GM18511 (cell line): ENCODE data around the gene RAD50.
"Not testable (repeated sequence)": the region's sequence is repeated elsewhere in the genome, so short reads cannot be mapped to it uniquely, and the experiment has no call there.

Experiments used
- ATAC-seq: cut with Tn5 transposase; IDR thresholded peaks from one replicate; pipeline ENCODE4 v1.9.1; 2021; ENCODE audit warnings: mild to moderate bottlenecking, moderate library complexity; ENCODE audit not compliant: unreplicated experiment

The RAD50 gene

DNA sequence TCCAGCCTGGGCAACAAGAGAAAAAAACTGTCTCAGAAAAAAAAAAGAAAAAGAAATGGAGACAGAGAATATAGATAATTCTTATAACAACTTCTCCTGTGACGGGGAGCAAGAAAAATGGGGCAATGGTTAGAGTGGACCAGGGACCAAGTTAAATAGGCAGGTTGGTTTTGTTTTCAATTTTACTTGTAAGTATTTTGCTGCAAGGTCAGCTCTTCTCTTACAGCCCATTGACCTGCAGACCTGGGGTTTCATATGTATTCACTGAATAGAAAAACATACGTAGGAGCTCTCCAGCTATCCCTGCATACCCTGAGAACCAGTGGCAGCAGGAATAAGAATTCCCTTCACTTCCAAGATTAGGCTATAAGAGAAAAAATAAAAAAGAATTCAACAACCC, 72.0 kb downstream of the RAD50 start:
- ATAC-seq = peak; percentile 35

DNA sequence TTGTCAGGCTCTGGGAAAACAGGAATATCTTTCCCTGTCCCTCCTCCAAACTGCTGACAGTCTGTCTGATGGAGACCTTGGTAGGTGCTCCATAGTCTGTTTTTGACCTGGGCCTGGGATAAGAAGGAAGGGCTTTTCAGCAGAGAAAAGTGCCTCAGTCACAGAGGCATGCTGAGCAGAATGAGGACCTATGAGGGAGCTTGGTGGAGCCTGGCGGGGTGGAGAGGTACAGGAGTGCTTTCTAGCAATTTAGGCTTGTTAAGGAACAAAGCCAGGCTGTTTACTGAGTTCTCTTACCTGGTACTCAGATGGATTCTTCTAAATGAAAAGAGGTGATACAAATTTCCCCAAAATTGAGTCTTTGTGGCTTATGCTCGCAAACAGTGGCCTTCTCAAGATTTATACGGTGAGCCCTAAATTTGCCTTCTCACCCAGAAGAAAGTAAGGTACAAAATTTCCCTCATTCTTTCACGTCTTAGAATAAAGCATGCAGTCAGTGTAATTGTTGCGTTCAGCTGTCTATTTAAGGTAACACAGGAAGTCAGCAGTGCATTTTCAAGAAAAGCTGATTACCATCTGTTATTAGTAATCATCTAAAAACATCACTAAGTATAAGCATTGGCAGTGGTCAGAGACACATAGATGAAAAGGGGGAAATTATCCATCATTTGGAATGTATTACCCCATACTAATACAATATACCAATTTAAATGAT, 72.6 kb downstream of the RAD50 start:
- ATAC-seq = peak; percentile 80

DNA sequence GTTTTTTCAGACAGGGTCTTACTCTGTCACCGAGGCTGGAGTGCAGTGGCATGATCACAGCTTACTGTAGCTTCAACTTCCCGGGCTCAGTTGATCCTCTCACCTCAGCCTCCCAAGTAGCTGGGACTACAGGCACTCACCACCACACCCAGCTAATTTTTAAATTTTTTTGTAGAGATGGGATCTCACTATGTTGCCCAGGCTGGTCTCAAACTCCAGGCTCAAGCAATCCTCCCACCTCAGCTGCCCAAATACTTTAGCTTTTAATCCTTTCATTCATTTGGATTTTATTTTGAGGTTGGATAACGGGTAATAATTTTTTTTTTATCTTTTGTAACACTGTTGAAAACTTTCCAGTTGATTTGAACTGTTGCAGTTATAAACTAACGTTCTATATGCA, 76.8 kb downstream of the RAD50 start:
- ATAC-seq = not testable (repeated sequence)

DNA sequence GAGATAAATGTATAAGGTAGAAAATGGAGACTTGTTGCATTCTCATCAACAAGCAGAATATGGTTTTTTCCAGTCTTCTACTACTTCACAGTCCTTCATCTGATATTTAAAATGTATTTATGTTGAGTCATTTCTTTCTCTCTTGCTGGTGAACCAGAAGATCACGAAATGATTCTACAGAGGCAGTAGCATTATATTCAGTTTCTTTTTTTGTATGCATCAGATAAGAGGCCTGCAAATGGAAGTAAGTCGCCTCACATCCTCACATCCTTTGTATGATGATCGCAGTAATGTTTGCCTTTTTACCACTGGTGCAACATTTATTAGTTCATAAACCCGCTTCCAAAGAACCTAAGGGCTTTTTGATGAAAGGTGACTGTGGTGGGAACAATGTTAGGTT, 79.1 kb downstream of the RAD50 start:
- peak; percentile 47 for ATAC-seq

DNA sequence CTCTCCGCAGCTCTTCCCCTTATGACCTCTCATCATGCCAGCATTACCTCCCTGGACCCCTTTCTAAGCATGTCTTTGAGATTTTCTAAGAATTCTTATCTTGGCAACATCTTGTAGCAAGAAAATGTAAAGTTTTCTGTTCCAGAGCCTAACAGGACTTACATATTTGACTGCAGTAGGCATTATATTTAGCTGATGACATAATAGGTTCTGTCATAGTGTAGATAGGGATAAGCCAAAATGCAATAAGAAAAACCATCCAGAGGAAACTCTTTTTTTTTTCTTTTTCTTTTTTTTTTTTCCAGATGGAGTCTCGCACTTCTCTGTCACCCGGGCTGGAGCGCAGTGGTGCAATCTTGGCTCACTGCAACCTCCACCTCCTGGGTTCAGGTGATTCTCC, 80.5 kb downstream of the RAD50 start:
- ATAC-seq = no peak

DNA sequence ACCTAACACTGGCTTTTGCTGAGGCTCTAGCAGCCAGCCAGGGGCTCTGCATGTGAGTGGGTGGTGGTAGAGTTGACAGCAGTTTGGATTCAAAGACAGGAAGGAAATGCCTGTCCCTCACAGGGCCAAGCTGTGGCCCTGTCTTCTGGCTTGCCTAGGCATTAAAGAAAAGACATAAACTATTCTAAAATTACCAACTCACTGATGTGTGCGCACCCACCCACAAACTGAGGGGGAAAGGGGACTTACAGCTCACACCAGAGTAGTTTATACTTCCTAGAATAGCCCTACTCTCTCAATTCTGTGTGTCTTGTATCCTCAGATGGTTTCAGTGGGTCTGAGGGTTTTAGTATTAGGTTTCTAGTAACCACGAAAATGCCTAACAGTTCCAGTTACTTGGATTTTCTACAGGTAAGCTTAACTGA, 82.9 kb downstream of the RAD50 start:
- ATAC-seq = peak; percentile 73

DNA sequence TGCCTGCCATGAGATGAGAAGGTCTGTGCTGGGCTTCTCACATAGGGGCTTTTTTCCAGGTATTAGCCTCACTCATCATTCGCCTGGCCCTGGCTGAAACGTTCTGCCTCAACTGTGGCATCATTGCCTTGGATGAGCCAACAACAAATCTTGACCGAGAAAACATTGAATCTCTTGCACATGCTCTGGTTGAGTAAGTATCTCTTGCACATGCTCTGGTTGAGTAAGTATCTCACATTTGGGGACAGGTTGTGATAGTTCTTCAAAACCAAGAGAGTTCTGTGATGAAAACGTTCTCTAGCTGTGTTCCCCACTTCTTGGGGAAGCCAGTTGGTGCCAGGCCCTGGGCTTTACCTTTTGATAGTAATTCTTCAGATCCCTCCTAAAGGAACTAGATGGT, 83.8 kb downstream of the RAD50 start:
- no peak for ATAC-seq

DNA sequence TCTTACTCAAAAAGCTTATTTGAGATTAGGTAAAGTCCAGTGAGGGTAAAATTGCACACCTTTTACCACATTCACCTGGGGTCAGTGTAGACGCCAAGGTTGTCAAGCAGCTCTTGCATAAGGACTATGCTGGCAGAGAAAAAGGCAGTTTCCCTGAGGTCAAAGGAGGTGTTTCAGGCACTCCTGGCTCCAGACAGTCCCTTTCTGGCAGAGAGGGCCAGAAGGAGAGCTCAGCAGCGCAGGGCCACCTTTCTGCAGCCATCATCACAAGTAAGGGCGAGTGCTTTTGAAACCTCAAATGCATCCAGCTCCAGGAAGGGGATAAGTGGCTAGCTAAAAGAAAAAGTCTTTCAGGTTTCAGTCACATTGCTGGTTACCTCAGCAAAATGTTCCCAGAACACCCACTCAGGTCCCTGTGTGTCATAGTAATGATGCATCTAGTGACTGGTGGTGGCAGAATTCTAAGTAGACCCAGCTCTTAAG, 84.5 kb downstream of the RAD50 start:
- ATAC-seq = peak; percentile 38

DNA sequence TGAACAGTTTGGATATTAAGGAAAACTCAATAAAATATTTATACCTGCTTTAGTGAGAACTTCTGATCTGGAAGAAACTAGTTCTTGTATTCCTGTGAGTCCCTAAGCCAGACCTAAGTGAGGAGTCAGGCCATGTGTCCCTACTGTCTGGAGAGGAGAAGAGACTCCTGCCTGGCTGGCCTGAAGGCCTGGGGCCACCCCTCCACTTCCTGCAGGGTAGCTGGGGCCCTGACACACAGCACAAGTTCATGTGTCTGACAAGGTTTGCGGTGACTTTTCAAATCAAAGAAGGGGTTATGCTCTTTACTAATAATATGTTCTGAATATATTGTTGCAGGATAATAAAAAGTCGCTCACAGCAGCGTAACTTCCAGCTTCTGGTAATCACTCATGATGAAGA, 85.1 kb downstream of the RAD50 start:
- no peak for ATAC-seq

DNA sequence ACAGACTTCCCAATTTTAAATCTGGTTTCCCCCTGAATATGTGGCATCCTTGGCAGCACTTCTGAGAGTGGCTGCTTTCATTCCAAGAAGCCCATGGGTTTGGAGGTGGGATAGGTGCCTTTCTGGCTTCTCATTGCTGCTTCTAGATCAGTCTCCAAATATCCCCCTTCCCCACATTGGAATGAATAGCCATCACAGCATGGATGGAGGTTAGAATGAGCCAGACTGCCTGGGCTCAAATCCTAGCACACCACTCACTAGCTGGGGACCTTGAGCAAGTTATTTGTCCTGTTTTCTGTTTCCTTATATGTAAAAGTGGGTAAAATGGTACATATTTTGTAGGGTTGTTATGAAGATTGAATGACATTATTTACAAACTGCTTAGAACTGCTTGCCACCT, 87.4 kb downstream of the RAD50 start:
- no peak for ATAC-seq

DNA sequence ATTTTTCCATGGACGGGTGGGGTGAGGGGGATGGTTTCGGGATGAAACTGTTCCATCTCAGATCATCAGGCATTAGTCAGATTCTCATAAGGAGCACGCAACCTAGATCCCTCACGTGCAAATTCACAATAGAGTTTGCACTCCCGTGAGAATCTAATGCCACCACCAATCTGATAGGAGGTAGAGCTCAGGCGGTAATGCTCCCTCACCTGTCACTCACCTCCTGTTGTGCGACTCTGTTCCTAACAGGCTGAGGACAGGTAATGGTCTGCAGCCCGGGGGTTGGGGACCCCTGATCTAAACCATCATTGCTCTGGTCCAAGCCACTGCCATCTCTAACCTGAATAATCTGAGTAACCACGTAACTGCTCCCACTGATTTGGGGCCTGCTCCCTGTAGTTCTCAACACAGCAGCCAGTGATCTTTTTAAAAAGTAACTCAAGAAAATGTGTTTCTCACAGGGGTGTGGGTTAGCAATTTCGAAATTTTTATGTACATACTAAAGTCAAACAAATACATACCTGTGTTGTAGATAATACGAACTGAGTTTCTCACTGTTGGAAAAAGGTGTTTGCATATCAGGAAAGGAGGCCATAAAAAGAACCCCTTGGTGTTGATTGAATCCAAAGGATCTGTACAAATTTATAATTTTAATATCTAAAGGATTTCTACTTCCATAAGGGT, 89.9 kb downstream of the RAD50 start:
- ATAC-seq = no peak

DNA sequence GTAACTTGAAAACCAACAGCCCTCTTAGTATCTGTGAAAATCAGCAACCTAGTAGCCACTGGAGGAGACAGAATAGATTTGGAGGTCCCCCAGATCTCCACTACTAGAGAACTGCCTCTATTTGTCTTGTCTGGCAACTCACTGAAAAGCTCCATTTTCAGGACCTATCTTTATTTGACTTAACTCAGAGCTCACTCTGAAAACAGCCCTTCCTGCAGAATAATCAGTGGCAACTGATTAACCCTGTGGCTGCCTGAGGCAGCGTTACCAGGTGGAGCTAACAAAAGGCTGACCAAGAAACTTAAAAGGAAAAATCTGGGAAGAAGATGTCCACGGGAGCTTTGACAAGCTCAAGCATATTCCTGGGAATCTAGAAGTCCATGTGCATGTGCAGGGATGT, 90.7 kb downstream of the RAD50 start:
- ATAC-seq = no peak

DNA sequence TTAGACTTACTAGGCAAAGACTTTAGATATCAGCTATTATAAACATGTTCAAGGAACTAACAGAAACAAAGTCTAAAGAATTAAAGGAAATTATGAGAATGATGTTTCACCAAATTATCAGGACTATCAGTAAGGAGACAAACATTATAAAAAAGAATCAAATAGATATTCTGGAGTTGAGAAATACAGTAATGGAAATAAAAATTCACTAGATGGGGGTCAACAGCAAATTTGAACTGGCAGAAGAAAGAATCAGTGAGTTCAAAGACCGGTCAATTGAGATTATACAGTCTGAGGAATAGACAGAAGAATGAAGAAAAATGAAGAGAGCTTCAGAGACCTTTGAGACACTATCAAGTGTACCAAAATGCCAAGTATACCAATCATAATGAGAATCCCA, 91.6 kb downstream of the RAD50 start:
- no peak for ATAC-seq

DNA sequence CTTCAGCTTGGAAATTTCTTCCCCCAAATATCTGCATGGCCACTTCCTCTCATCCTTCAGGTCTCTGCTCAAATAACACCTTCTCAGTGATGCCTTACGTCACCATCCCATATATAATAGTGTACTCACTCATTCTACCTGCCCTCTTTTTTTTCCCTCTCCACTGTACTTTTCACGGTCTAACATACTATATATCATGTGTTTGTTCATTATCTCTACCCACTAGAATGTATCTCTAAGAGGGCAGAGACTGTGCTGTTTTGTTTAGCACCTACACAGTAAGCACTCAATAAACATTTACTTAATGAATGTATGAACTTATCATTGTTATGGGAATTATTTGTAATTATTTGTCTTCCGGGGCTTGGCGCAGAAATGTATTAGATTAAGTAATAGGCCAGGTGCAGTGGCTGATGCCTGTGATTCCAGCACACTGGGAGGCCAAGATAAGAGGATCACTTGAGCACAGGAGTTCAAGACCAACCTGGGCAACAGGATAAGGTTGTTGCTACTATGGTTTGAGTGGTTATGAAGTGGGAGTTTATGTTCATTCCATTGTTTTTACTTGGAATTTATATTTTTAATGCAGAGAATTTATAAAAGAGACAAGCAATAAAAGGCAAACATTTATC, 95.2 kb downstream of the RAD50 start:
- ATAC-seq = no peak

DNA sequence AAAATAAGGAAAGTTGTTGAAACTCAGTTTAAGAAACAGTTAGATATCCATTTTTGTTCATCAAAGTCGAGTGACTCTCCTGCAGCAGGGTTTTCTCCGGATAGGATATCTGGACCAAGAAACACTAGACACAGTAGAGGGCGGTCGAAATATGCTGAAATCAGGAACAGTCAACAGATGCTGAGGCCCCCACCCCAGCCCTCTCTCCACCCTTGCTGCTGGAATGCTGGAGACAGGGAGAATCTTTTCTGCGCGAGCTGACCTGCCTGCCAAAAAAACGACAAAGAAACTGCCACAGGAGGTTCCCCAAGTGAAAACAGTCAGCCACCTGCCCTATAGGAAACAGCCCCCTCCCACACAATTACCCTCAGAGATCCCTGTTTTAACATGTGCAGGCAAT, 96.9 kb downstream of the RAD50 start:
- no peak for ATAC-seq

DNA sequence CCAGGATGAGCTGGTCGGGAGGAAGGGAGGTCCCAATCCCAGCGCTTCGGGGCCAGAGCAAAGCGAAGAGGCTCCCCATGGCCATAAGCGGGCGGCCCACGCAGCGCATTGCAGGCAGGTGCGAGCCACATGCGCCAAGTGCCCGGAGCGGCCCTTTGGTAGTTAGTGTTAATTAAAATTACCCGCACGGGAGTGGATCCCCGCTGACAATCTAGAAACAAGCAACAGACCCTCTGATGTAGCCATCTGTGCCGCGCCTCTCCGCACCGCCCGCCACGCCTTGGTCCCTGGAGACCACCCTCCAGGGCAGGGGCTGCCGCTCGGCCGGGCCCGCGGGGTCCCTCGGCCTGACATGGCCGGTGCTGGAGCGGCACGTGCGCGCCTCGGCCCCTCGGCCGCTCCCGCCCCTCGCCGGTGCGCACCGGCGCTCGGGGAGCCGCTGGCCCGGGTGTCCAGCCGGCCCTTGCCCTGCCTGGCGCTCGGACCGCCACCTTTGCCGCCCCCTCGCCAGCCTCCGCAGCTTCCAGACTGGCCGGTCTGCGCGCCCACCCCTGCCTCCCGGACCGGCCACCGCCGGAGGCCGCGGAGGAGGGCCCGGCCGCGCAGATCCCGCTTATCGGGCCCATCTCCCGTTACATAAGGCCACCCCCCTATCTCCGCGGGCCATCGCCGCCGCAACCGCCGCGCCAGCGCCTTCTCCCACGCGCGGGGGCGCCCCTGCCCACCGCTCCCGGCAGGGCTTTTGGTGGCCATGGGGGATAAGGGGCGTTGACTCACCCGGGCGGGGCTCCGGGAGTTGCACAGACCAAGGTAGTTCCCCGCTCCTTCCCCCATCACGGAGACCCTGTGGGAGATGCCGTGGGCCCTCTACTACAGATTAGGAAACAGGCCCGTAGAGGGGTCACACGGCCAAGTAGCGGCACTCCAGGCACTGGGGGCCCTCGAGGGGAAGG, 99.3 kb downstream of the RAD50 start:
- peak; percentile 42 for ATAC-seq

DNA sequence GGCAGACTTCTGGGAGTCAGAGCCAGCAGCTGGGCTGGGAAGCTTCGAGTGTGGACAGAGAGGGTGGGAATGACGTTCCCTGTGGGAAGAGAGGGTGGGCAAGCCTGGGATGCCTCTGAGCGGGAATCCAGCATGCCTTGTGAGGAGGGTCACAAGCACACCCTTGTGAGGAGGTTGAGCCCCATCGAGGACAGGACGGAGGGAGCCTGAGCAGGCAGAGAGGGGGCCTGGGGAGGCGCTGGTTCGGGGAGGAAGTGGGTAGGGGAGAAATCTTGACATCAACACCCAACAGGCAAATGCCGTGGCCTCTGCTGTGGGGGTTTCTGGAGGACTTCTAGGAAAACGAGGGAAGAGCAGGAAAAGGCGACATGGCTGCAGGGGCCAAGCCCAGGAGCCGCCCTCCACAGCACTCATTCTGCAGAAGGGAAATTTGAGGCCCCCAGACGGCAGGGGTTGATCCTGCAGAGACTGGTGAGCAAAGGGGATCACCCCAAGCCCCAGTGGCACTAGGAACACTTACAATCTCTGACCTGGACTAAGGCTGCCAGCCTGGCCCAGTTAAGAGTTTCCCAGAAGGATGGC, 100.1 kb downstream of the RAD50 start:
- no peak for ATAC-seq

DNA sequence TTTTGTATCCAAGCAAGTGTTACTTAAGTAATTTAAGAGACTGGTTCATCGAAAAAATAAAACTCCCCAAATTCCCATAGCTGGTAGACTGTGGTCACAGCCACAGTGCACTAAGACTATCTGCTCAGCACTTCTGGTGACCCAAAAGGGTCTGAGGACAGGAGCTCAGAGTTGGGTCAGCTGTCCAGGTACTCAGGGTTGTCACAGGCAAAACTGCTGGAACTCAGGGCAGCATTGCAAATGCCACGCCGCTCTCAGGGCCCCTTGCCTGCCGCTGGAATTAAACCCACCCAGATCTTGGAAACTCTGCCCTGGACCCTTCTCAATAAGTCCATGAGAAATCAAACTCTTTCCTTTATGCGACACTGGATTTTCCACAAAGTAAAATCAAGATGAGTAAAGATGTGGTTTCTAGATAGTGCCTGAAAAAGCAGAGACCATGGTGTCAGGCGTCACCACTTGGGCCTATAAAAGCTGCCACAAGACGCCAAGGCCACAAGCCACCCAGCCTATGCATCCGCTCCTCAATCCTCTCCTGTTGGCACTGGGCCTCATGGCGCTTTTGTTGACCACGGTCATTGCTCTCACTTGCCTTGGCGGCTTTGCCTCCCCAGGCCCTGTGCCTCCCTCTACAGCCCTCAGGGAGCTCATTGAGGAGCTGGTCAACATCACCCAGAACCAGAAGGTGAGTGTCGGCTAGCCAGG, 101.1 kb downstream of the RAD50 start, which contains the start of gene IL13:
TSS of gene IL13 (plus strand) at position 498 of the 705 bp plus-strand sequence. CDS start at position 512, 14 bp downstream.
- no peak for ATAC-seq

DNA sequence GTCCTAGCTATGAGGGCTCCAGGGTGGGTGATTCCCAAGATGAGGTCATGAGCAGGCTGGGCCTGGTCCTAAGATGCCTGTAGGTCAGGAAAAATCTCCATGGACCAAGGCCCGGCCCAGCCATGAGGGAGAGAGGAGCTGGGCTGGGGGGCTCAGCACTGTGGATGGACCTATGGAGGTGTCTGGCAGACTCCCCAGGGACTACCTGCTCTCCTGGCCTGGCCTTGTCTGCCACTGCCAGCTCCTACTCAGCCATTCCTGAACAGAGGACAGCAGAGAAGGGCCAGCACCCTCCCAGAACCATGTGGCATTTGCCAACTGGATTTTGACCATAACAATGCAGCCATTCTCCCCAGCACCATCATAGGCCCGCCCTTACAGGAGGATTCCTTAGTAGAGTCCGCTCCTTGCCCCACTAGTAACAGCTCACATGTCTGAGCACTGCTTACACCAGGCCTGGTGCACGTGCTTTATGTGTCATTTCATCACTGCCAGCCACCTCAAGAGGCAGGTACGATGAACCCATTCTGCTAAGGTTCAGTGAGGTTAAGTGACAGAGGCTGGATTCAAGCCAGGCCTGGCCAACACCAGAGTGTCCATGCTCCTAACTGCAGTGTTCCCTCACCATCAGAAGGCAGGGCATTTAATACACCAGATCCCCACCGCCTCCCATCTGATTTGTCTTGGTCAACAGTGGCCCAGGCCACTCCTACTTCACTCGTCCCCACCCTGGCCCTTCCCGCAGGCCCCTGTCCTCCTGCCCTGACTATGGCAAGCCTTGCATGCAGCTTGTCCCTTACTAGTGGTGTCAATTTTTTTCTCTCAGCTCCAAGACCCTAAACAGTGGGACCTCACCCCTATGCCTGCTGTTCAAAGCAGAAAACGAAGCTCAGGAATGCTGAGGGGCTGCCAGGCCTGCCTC, 101.9 kb downstream of the RAD50 start:
- no peak for ATAC-seq
